ENCODE measurements around the gene FFAR1.

FFAR1 gene

GRCh38 chr19:35347171-35347929 lies at the start of gene FFAR1:
TSS of gene FFAR1 (plus strand) at chr19:35347902. CDS start at chr19:35351552, 3,650 bp downstream.
- peak; percentile 54 for DNase-seq

- no peak for DNase-seq
Observed at GRCh38 chr19:35297922-35298321, 49.8 kb upstream of the FFAR1 start.

DNA sequence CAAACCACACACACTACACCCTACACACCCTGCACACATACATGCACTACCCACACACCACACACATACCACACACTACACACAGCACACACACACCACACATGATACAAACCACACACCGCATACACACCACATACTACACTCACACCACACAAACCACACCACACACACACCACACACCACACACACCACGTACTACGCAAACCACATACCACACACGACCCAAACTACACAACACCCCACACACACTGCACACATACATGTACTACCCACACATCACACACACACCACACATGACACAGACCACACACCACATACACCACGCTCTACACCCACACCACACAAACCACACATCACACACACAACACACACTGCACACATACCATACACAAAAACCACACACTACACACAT lies 49.1 kb upstream of the FFAR1 start:
- DNase-seq: no peak

DNA sequence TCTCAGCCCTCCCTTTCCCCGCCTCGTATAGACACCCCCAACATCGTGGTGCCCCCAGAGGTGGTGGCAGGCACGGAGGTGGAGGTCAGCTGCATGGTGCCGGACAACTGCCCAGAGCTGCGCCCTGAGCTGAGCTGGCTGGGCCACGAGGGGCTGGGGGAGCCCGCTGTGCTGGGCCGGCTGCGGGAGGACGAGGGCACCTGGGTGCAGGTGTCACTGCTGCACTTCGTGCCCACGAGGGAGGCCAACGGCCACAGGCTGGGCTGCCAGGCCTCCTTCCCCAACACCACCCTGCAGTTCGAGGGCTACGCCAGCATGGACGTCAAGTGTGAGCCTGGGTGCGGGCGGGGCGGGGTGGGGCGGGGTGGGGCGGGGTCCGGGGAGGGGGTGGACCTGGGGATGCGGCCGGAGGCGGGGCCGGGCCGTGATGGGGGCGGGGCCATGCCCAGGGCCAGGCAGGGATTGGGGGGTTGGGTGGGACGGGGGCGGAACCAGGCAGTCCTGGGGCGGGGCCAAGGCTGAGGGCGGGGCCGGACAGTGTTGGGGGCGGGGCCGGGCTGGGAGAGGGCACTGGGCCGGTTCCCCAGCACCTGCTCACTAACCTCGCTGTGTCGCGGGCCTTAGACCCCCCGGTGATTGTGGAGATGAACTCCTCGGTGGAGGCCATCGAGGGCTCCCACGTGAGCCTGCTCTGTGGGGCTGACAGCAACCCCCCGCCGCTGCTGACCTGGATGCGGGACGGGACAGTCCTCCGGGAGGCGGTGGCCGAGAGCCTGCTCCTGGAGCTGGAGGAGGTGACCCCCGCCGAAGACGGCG lies 48.0 kb upstream of the FFAR1 start:
- no peak for DNase-seq

GRCh38 chr19:35300339-35300649 lies 47.4 kb upstream of the FFAR1 start:
- no peak for DNase-seq

- no peak for DNase-seq
Observed at GRCh38 chr19:35301961-35302360, 45.7 kb upstream of the FFAR1 start.

- no peak for DNase-seq
Observed at GRCh38 chr19:35302446-35302845, 45.3 kb upstream of the FFAR1 start.

DNA sequence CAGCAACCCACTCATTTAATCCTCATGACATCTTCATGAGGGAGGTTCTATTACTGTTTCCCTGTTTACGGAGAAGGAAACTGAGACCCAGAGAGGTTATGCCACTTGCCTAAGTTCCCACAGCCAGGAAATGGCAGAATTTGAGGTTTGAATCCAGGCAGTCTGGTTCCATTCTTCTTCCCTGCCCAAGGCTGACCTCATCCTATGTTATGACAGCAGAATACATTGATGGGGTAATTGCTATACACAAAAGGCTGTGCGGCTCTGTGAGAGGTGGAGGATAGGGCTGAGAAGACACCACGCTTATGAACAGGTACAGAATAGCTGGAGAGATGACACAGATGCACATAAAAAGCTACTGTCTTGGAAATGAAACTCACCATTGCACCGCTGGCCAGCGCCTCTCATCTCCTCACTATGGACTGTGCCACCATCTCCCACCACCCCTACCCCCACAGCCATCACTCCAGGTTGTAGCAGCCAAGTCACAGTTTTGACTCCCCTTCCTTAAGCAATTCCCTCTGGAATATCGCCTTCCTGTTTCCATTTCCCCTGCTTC lies 44.3 kb upstream of the FFAR1 start:
- no peak for DNase-seq

DNA sequence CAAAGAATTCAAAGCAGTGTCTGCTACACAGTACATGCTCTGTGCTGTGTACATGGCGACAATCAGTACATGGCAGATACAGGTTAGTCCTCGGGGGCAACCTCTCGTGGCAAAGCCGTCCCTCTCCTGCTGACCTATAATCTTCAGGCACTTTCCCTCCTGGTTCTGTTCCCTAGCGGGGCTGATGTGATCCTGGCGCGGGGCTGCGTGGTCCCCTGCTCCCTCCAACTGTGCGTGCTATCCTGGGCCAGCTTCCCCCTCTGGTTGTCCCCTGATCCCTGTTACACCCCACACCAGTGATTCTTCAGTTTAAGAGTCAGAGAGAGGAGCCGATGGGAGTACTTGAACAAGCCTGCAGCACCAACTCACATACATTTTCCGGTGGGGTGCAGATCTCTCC lies 43.7 kb upstream of the FFAR1 start:
- no peak for DNase-seq

DNA sequence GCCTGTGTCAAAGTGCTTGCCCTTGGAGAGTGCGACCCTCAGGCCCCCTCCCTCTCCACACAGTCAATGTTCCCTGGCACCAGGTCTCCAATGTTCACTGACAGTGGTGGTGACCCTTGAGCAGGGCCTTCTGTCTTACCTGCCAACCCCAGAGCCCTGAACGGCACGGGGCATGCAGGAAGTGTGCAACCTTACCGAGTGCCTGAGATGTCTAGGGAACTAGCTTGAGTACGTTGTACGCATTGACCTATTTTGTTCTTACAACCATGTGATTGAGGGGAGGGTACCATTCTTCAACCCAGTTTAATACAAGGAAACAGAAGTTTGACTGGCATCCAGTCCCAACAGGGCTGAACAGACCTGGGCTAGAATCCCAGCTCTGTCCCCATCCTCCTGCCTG lies 42.5 kb upstream of the FFAR1 start:
- no peak for DNase-seq

- DNase-seq: no peak
Observed at GRCh38 chr19:35306473-35307246, 41.0 kb upstream of the FFAR1 start.

GRCh38 chr19:35307931-35308330 lies 39.8 kb upstream of the FFAR1 start:
- no peak for DNase-seq

DNA sequence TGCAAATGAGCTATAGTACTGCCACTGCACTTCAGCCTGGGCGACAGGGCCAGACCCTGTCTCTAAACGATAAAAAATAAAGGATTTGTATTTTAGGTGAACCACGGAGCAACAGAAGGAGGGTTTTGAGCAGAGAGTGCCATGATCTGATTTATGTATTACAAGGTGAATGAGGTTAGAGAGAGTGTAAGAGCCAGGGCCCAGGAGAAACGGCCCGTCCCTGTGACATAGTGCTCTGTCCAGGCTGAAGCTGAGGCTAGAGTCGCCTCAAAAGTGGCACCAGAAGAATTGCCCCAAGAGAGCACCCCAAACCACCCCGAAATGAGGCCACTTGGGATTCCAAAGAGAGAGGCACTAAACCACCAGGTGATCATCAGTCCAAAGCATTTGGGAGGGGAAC lies 38.8 kb upstream of the FFAR1 start:
- no peak for DNase-seq

- DNase-seq: no peak
Observed at GRCh38 chr19:35309481-35310279, 38.0 kb upstream of the FFAR1 start.

- no peak for DNase-seq
Observed at GRCh38 chr19:35310331-35310730, 37.4 kb upstream of the FFAR1 start.

DNA sequence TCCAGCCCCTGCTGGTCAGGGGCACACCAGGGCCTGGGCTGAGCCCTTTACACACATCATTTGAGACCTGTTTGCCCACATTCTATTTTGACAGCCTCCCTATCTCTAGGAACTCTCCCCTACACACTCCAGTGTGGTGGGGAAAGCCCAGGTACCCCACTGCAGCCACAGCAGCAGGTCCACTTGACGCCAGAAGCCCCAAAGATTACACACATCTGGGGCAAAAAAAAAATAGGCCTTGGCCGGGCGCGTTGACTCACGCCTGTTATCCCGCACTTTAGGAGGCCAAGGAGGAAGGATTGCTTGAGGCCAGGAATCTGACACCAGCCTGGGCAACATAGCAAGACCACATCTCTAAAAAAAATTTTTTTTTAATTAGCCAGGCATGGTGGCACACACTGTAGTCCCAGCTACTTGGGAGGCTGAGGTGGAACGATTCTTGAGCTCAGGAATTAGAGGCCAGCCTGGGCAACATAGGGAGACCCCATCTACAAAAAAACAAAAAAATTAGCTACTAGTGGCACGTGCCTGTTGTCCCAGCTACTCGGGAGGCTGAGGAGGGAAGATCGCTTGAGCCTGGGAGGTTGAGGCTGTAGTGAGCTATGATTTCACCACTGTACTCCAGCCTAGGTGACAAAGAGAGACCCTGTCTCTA lies 36.8 kb upstream of the FFAR1 start:
- no peak for DNase-seq

- DNase-seq: no peak
Observed at GRCh38 chr19:35311901-35312665, 35.6 kb upstream of the FFAR1 start.

DNA sequence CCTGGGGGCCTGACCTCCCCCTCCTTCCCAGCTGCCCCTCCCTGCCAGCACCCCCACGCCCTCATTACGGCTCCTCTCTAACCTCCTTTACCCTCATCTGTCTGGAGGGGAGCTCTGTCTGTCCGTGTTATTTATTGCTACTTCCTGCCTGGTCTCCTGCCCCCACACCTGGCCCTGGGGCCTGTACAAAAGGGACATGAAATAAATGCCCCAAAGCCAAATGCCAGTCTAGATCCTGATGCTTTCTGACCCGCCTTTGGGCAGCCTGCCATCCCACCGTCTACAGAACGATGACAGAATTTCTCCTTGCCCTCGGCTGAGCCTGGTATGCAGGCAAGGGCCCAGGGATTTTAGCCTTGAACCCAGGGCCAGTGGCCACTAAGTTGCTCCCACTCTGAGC lies 34.1 kb upstream of the FFAR1 start:
- no peak for DNase-seq

DNA sequence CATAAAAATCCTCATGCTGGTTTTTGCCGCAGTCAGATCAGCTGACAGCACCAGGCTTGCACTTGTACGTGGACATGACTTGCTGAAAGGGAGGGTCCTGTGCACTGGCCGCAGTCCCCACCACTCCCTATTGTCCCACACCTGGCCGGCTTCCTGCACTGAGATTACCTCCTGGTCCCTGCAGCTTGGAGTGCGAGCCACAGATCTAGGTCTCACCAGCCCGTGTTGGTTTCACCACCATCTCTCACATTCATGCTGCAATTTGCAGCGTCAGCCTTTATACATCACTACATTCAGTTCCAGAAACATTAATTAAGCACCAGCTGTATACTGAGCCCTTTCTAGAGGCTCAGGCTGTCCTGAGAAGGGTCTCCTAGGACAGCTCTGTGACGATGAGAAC lies 33.7 kb upstream of the FFAR1 start:
- no peak for DNase-seq

DNA sequence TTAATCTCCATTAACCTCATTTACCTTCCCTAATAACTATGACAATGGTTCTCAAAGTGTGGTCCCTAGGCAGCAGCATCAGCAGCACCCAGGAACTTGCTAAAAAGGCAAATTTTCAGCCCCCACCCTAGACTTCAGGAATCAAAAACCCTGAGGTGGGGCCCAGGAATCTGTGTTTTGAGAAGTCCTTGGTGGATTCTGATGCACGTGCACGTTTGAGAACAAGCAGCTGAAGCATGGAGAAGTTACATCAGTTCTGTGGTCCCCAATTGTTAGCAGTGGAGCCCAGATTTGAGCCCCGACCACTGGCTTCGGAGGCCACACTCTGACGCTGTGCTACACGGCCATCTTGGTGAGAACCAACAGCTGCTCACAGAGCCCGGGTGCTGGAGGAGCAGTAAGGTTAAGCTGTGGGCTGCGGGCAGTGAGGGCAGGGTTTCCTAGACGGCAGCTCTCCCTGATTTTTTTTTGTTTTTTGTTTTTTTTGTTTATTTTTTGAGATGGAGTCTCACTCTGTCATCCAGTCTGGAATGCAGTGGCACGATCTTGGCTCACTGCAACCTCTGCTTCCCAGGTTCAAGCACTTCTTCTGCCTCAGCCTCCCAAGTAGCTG lies 32.7 kb upstream of the FFAR1 start:
- no peak for DNase-seq

DNA sequence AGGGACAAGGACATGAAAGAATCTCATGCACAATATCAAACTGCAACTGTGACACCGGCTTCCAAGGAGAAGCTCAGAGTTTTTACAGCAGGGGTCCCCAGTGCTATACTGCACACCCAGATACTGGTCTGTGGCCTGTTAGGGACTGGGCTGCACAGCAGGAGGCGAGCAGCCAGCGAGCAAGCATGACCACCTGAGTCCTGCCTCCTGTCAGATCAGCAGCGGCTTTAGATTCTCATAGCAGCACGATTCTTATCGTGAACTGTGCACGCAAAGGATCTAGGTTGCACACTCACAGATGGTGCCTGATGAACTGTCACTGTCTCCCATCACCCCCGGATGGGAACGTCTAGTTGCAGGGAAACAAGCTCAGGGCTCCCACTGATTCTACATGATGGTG lies 31.8 kb upstream of the FFAR1 start:
- DNase-seq: no peak

Data from stimulated activated CD4-positive, alpha-beta T cell treated with anti-CD3 and anti-CD28 coated beads, Interleukin-4, amount 100 ng/mL, for 24 hours (primary cell).